ENCODE data around the gene SOX10. TPM values are rescaled to one million over a fixed set of nuclear protein-coding genes. Genes with fewer than 3 reads are reported as not detected.

The SOX10 gene
- total RNA-seq, 4 donors from 2014 or later: 2.5 TPM; not detected in 3

GRCh38 chr22:38021206-38021605 is 36.9 kb upstream of the SOX10 start:
- ATAC-seq (ENCODE audit: low FRiP score) (no peak), DNase-seq (ENCODE audit: low spot score) (no peak)
- no peak for TF ChIP-seq CTCF (IDR thresholded peaks at IDR 0.05)

GRCh38 chr22:38018938-38019827 is 34.8 kb upstream of the SOX10 start:
- ATAC-seq (ENCODE audit: low FRiP score) (no peak), DNase-seq (ENCODE audit: low spot score) (no peak)
- TF ChIP-seq CTCF (IDR thresholded peaks at IDR 0.05): no peak

GRCh38 chr22:38017939-38018885 is 33.9 kb upstream of the SOX10 start:
- DNase-seq (ENCODE audit: low spot score) (no peak), ATAC-seq (ENCODE audit: low FRiP score) (no peak)
- no peak for TF ChIP-seq CTCF (IDR thresholded peaks at IDR 0.05)

- TF ChIP-seq CTCF (IDR thresholded peaks at IDR 0.05): no peak
- ATAC-seq (ENCODE audit: low FRiP score): peak; percentile 56
- peak; percentile 33 for DNase-seq (ENCODE audit: low spot score)
These were observed 33.0 kb upstream of the SOX10 start for GRCh38 chr22:38017272-38017920.

- no peak for TF ChIP-seq CTCF (IDR thresholded peaks at IDR 0.05)
- ATAC-seq (ENCODE audit: low FRiP score) (no peak), DNase-seq (ENCODE audit: low spot score) (no peak)
These were observed 32.1 kb upstream of the SOX10 start for GRCh38 chr22:38016182-38017151.

- TF ChIP-seq CTCF (IDR thresholded peaks at IDR 0.05): no peak
- ATAC-seq (ENCODE audit: low FRiP score): no peak
- DNase-seq (ENCODE audit: low spot score): no peak
These were observed 29.7 kb upstream of the SOX10 start for GRCh38 chr22:38014083-38014482.
